GM12872 (cell line): Measurements from ENCODE around the gene KAT6B.

Experiments used
- CTCF ChIP-seq: IDR thresholded peaks from 3 replicates; pipeline ENCODE4 v1.5.1; 2011; ENCODE audit warnings: low read depth, mild to moderate bottlenecking, low read length, moderate library complexity; ENCODE audit not compliant: insufficient read depth

KAT6B gene

DNA sequence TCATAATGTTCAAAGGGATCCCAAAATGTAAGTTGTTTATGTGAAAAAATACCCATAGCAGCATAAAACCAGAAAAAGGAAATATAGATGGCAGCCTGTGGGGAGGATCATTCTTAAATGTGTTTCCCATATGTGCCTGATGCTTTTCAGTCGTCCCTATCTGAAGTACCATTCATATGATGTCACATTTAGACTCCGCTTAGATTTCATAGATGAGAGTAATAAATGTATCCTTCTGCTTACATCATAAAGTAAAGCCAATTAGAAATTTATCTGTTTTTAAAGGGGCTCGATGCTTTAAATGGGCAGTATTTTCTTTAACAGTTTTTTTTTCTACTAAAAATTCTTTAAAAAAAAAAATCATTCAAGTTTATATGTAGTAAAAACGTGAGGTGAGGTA is 136.1 kb downstream of the KAT6B start:
- no peak for TF ChIP-seq CTCF

DNA sequence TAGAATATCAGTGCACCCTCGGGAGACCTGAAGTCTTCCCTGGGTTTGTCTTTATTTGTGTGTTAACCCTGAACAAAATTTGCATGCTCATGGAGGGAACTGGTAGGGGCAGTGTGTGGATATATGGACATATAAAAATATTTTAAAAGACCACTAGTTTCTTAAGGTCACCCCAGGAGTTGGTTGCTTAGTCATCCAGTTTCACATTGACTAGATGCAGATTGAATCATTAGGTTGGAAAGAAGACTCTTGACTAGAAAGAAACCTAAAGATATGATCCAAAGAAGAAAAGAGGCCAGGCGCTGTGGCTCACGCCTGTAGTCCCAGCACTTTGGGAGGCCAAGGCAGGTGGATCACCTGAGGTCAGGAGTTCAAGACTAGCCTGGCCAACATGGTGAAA is 137.1 kb downstream of the KAT6B start:
- no peak for TF ChIP-seq CTCF

DNA sequence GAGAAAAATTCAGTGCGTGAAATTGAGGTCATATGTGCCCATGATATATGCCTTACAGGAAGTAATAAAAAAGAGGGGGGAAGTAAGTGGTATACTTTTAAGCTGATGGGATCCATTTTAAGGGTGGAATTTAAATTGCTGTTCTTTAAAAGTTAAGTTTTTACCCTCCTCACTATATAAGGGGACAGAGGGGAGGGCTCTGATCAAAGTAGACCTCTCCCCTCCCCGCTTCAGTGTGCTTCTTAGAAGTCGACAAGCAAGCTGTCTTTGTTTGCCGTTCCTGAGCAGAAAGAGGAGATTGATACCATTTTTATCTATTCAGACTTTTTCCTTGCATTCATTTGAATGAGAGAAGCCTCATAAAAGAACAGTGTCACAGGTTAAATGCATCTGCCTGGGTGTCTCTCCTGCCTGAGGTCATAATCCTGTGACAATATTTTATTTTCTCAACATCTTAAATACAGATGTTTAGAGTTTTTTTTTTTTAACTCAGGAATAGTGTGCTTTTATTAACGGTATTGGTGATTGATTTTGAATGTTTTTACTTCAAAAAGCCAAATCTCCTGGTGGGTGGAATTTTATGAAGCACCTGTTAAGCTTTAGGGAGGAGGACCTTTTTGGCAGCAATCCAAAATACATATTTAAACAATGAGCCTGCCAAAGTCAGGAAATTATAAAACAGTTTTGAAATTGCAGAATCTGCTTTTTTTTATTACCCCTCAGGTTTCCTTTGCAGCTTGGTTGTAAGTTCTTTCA is 141.7 kb downstream of the KAT6B start:
- TF ChIP-seq CTCF, result no peak

DNA sequence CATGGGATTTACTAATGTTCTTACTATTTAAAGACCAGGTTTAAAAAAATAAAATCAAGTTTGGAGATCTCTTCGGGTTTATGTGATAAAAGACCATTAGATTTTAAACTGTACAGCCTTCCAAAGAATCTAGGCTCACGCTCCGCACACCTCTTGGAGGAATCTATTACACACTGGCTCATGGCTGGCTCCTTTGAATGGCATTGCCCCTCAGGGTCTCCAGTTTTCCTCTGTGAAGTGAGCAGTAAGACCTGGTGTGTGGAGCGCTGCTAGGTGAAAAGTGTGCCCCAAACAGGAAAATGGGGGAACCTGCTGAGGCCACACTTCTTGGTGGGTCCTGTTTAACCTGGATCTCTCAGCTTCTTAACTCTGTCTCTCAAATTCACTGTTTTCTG is 142.3 kb downstream of the KAT6B start:
- TF ChIP-seq CTCF, result no peak

- no peak for TF ChIP-seq CTCF
Measured at GRCh38 chr10:74969093-74969492, 142.7 kb downstream of the KAT6B start.

GRCh38 chr10:74969530-74969929 is 143.1 kb downstream of the KAT6B start:
- no peak for TF ChIP-seq CTCF

DNA sequence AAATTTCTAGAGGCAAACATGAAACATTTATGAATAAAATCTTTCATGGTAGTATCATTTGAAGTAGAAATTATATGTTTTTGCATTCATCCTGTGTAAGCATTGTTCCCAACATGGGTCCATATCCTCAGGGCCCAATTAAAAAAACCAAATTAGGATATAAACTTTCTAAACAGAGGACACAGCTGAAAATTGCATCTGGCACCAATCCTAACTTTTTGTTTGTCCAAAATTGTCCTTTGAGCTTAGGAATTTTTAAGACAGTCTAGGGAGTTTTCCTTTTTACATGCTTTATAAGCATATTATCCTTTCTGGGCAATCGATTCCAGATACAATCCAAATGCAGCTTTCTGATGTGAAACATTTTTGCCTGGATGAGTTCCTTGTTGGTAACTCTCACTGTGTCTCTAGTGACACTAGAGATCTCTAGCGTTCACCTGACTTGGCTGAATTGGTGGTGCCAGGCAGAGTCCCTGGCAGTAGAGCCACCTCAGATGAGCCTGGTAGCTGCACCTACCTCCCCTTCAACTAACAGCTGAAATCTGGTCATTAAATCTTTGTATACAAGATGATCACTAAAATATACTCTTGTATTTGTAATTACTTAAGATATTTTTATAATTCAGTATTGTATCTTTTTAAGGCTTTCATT is 147.5 kb downstream of the KAT6B start:
- TF ChIP-seq CTCF, result no peak
